Neural cell (in vitro differentiated cells): ENCODE data around the gene NTMT1. TPM values are rescaled to one million over a fixed set of nuclear protein-coding genes. Genes with fewer than 3 reads are reported as not detected.

Experiments used
- H2AFZ ChIP-seq: fragments of 200-600, 300-800 bp; sonication (generic), shearing (Covaris generic); 2 replicates; pipeline ENCODE4 v1.6.0; 2014; ENCODE audit warnings: low read depth, mild to moderate bottlenecking, antibody characterized with exemption, low read length, moderate library complexity
- H3F3A ChIP-seq: fragments of 200-600 bp; shearing (Covaris generic); 2 replicates; pipeline ENCODE4 v1.6.1; 2016; ENCODE audit warnings: mild to moderate bottlenecking, moderate library complexity, mixed read lengths, antibody characterized with exemption, low read length; ENCODE audit not compliant: insufficient read depth, poor library complexity, severe bottlenecking
- H3K27ac ChIP-seq: fragments of 200-600, 300-800 bp; sonication (generic), shearing (Covaris generic); 2 replicates; pipeline ENCODE4 v1.5.1; 2014; ENCODE audit warnings: mild to moderate bottlenecking, low read length, moderate library complexity
- H3K27me3 ChIP-seq: fragments of 300-800, 200-600 bp; sonication (generic), shearing (Covaris generic); 2 replicates; pipeline ENCODE4 v1.6.0; 2014; ENCODE audit warnings: mild to moderate bottlenecking, low read depth, low read length, moderate library complexity; ENCODE audit not compliant: insufficient read depth
- H3K36me3 ChIP-seq: fragments of 300-800, 200-600 bp; sonication (generic), shearing (Covaris generic); 2 replicates; pipeline ENCODE4 v1.5.1; 2014; ENCODE audit warnings: mild to moderate bottlenecking, antibody characterized with exemption, low read length, moderate library complexity; ENCODE audit not compliant: insufficient read depth
- H3K4me2 ChIP-seq: fragments of 300-800, 200-600 bp; sonication (generic), shearing (Covaris generic); 2 replicates; pipeline ENCODE4 v1.6.0; 2014; ENCODE audit warnings: mild to moderate bottlenecking, low read length
- H3K4me3 ChIP-seq: fragments of 300-800, 200-600 bp; sonication (generic), shearing (Covaris generic); 2 replicates; pipeline ENCODE4 v1.5.1; 2014; ENCODE audit warnings: mild to moderate bottlenecking, low read length, moderate library complexity
- H3K79me2 ChIP-seq: fragments of 200-600 bp; shearing (Covaris generic); replicated peaks from 2 replicates; pipeline ENCODE4 v1.6.0; 2014; ENCODE audit warnings: mild to moderate bottlenecking, low read length, moderate library complexity; ENCODE audit not compliant: insufficient read depth
- H3K9ac ChIP-seq: fragments of 300-800, 200-600 bp; sonication (generic), shearing (Covaris generic); 2 replicates; pipeline ENCODE4 v1.6.1; 2016; ENCODE audit warnings: mild to moderate bottlenecking, low read length, mixed read lengths
- H3K9me2 ChIP-seq: fragments of 200-600 bp; shearing (Covaris generic); 2 replicates; pipeline ENCODE4 v1.6.1; 2016; ENCODE audit warnings: mild to moderate bottlenecking, low read length, mixed read lengths; ENCODE audit not compliant: insufficient read depth
- H3K9me3 ChIP-seq: fragments of 200-600, 300-800 bp; sonication (generic), shearing (Covaris generic); 2 replicates; pipeline ENCODE4 v1.6.1; 2016; ENCODE audit warnings: mild to moderate bottlenecking, mixed run types, low read length, moderate library complexity, mixed read lengths
- H4K20me1 ChIP-seq: fragments of 200-600 bp; shearing (Covaris generic); 2 replicates; pipeline ENCODE4 v1.6.1; 2016; ENCODE audit warnings: mild to moderate bottlenecking, mixed run types; ENCODE audit not compliant: insufficient read depth
- CTCF ChIP-seq: fragments of 450-650 bp; IDR thresholded peaks from 2 replicates; pipeline ENCODE4 v1.5.1; 2014; ENCODE audit warnings: antibody characterized with exemption, mild to moderate bottlenecking, moderate library complexity; ENCODE audit not compliant: poor library complexity, severe bottlenecking
- EP300 ChIP-seq: fragments of 450-650 bp; conservative IDR thresholded peaks from 2 replicates; pipeline ENCODE4 v1.6.1; 2014; ENCODE audit warnings: antibody characterized with exemption, mild to moderate bottlenecking, moderate library complexity; ENCODE audit not compliant: poor library complexity, severe bottlenecking
- EZH2 ChIP-seq: fragments of 200-600, 300-800 bp; shearing (Covaris generic), sonication (generic); IDR thresholded peaks from 2 replicates; pipeline ENCODE4 v1.6.1; 2014; ENCODE audit warnings: antibody characterized with exemption, low read length, borderline replicate concordance, mild to moderate bottlenecking; ENCODE audit not compliant: insufficient read depth, poor library complexity, severe bottlenecking
- MXI1 ChIP-seq: fragments of 450-650 bp; conservative IDR thresholded peaks from 2 replicates; pipeline ENCODE4 v1.6.1; 2014; ENCODE audit warnings: antibody characterized with exemption, mild to moderate bottlenecking; ENCODE audit not compliant: poor library complexity, severe bottlenecking
- POLR2AphosphoS5 ChIP-seq: IDR thresholded peaks from 2 replicates; pipeline ENCODE4 v1.6.1; 2012
- RAD21 ChIP-seq: fragments of 450-650 bp; conservative IDR thresholded peaks from 2 replicates; pipeline ENCODE4 v1.6.1; 2014; ENCODE audit warnings: antibody characterized with exemption, mild to moderate bottlenecking, moderate library complexity
- REST ChIP-seq: IDR thresholded peaks from 2 replicates; pipeline ENCODE4 v1.6.1; 2012; ENCODE audit warnings: borderline replicate concordance
- SMC3 ChIP-seq: fragments of 450-650 bp; conservative IDR thresholded peaks from 2 replicates; pipeline ENCODE4 v1.6.1; 2014; ENCODE audit warnings: antibody characterized with exemption, mild to moderate bottlenecking, moderate library complexity; ENCODE audit not compliant: poor library complexity
- TAF1 ChIP-seq: IDR thresholded peaks from 2 replicates; pipeline ENCODE4 v1.6.1; 2012; ENCODE audit warnings: low read depth
- polyA plus RNA-seq: library from polyadenylated mRNA; depleted of rRNA; stranded (reverse); fragments of >200 nt; gene quantifications from 2 replicates; pipeline ENCODE4 v1.2.3, GENCODE V29; 2014

NTMT1 gene
- polyA plus RNA-seq, 1 donor from 2014 or later, result 35.9 TPM

GRCh38 chr9:129672702-129673101 lies 46.7 kb downstream of the NTMT1 start:
- Histone ChIP-seq H3K9me2 (no peaks in the 10 kb centered on the region), H3K9ac (no peak overlapping the region), H3K27me3 (peaks cover 1% of the 10 kb centered on the region), H3K36me3 (no peaks in the 10 kb centered on the region), H3K4me2 (no peak overlapping the region), H3K4me3 (no peak overlapping the region), H3F3A (no peaks in the 10 kb centered on the region), H3K79me2 (no peaks in the 10 kb centered on the region), H2AFZ (no peak overlapping the region), H3K27ac (no peak overlapping the region), H4K20me1 (no peaks in the 10 kb centered on the region), H3K9me3 (no peaks in the 10 kb centered on the region)
- TF ChIP-seq TAF1, result no peak

GRCh38 chr9:129673602-129674001 lies 47.6 kb downstream of the NTMT1 start:
- Histone ChIP-seq H3K27me3 (no peaks in the 10 kb centered on the region), H3K9me2 (no peaks in the 10 kb centered on the region), H3K36me3 (no peaks in the 10 kb centered on the region), H3K4me2 (no peak overlapping the region), H3F3A (no peaks in the 10 kb centered on the region), H3K4me3 (no peak overlapping the region), H3K9me3 (no peaks in the 10 kb centered on the region), H3K79me2 (no peaks in the 10 kb centered on the region), H3K27ac (no peak overlapping the region), H3K9ac (no peak overlapping the region), H2AFZ (no peak overlapping the region), H4K20me1 (no peaks in the 10 kb centered on the region)
- TF ChIP-seq TAF1 (no peak), MXI1 (no peak), SMC3 (no peak), RAD21 (no peak), CTCF (no peak), POLR2AphosphoS5 (no peak), EZH2 (no peak), EP300 (no peak), REST (no peak)

GRCh38 chr9:129674229-129674628 lies 48.3 kb downstream of the NTMT1 start:
- no peak for TF ChIP-seq RAD21
- no peak for TF ChIP-seq MXI1
- TF ChIP-seq SMC3, result no peak
- no peak for TF ChIP-seq EP300
- TF ChIP-seq EZH2, result no peak
- TF ChIP-seq POLR2AphosphoS5, result no peak
- H3K4me3 ChIP-seq, result no peak overlapping the region
- no peak overlapping the region for H2AFZ ChIP-seq
- H3F3A ChIP-seq, result no peaks in the 10 kb centered on the region
- no peak overlapping the region for H3K27ac ChIP-seq
- no peaks in the 10 kb centered on the region for H4K20me1 ChIP-seq
- H3K36me3 ChIP-seq, result no peaks in the 10 kb centered on the region
- no peaks in the 10 kb centered on the region for H3K9me2 ChIP-seq
- no peaks in the 10 kb centered on the region for H3K27me3 ChIP-seq
- H3K9me3 ChIP-seq, result no peaks in the 10 kb centered on the region
- H3K79me2 ChIP-seq, result no peaks in the 10 kb centered on the region
- H3K4me2 ChIP-seq, result no peak overlapping the region
- H3K9ac ChIP-seq, result no peak overlapping the region
